Measurements from ENCODE around the gene NEURL2. TPM values are rescaled to one million over a fixed set of nuclear protein-coding genes. Genes with fewer than 3 reads are reported as not detected.

NEURL2 gene
- total RNA-seq, 1 donor from 2014 or later, result 4.0 TPM

GRCh38 chr20:45913116-45913515 lies 22.1 kb upstream of the NEURL2 start:
- intact Hi-C loops (cut with DNase I), result no loop called here
- TF ChIP-seq, protein P1, sequence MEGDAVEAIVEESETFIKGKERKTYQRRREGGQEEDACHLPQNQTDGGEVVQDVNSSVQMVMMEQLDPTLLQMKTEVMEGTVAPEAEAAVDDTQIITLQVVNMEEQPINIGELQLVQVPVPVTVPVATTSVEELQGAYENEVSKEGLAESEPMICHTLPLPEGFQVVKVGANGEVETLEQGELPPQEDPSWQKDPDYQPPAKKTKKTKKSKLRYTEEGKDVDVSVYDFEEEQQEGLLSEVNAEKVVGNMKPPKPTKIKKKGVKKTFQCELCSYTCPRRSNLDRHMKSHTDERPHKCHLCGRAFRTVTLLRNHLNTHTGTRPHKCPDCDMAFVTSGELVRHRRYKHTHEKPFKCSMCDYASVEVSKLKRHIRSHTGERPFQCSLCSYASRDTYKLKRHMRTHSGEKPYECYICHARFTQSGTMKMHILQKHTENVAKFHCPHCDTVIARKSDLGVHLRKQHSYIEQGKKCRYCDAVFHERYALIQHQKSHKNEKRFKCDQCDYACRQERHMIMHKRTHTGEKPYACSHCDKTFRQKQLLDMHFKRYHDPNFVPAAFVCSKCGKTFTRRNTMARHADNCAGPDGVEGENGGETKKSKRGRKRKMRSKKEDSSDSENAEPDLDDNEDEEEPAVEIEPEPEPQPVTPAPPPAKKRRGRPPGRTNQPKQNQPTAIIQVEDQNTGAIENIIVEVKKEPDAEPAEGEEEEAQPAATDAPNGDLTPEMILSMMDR (IDR thresholded peaks at IDR 0.05), result no peak
- Histone ChIP-seq H3K27me3 (no peaks in the 10 kb centered on the region), H3K9me3 (no peaks in the 10 kb centered on the region), H3K27ac (no peak overlapping the region), H3K4me1 (peaks cover 6 to 13% of the 10 kb centered on the region in 2 donors), H3K36me3 (no peaks in the 10 kb centered on the region), H3K4me3 (no peak overlapping the region)
- no peak for DNase-seq (ENCODE audit: low spot score in 2 of 2)

- H3K9me3 ChIP-seq, result no peaks in the 10 kb centered on the region
- intact Hi-C loops (cut with DNase I), result no loop called here
- H3K4me3 ChIP-seq, result peak overlapping the region; percentile 49 to 64
- no peaks in the 10 kb centered on the region for H3K36me3 ChIP-seq
- peaks cover 6 to 13% of the 10 kb centered on the region in 2 donors for H3K4me1 ChIP-seq
- H3K27ac ChIP-seq, result peak overlapping the region in 1 of 2 donors; percentile 71
- DNase-seq (ENCODE audit: low spot score in 2 of 2), result no peak
- TF ChIP-seq, protein P1 (IDR thresholded peaks at IDR 0.05), result no peak
- H3K27me3 ChIP-seq, result no peaks in the 10 kb centered on the region
Measured at GRCh38 chr20:45912344-45912682, 21.3 kb upstream of the NEURL2 start.

DNA sequence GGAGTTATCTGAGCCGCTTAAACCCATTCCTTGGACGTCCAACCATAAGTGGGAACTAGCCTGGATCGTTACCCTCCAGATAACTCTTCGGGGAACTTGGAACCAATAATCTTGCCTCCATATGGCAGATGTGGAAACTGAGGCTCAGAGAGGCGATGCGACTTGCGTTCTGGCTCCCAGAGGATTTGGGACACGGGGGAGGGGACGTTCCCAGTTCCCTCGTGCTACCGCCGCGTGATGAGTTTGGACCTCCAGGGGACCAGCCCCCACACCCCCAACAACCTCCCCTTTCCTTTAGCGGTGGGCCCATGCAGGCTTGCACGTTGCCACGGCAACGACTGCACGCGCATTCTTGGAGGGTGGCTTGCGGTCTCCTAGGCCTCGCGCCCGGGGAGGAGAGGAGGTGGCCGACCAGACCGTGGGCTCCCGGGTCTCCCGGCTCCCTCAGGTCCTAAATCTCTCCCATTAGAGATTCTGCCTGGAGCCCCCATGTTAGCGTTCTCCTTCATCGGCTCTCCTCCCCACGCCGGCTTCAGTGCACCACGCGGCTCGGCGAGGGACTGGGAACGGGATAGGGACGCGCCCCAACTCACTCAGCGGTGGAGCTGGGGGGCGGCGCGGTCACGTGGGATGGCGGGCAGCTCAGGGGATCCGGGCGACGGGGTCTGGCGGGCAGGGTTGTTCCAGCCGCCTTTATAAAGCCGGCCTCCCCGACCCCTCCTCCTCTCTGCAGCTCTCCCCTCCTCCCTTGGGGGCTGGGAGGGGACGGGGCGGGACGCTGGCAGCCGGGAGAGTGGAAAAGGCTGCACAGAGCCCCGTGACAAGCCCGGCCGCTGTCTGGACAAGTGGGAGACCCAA lies 20.7 kb upstream of the NEURL2 start, which contains the start of gene PLTP:
Gene PLTP, minus strand, starts transcription at position 670 of the 858 bp plus-strand sequence. CDS start 703 bp downstream, outside the sequence.
- no peaks in the 10 kb centered on the region for H3K9me3 ChIP-seq
- H3K36me3 ChIP-seq, result no peaks in the 10 kb centered on the region
- peak within 1 kb of the TSS; percentile 38 to 71 for H3K27ac ChIP-seq
- TF ChIP-seq, protein P1 (IDR thresholded peaks at IDR 0.05), result no peak
- H3K27me3 ChIP-seq, result no peaks in the 10 kb centered on the region
- intact Hi-C loops (cut with DNase I), result loop anchor here (1.0 kb wide), 1 partner anchor 23 kb away; the partner anchor contains the start of gene PCIF1
- H3K4me1 ChIP-seq, result peaks cover 6 to 13% of the 10 kb centered on the region in 2 donors
- peak in 1 of 2 donors; percentile 77 for DNase-seq (ENCODE audit: low spot score in 2 of 2)
- peak within 1 kb of the TSS; percentile 49 to 64 for H3K4me3 ChIP-seq

- intact Hi-C loops (cut with DNase I), result loop anchor here (1.0 kb wide), 2 partner anchors 20 to 23 kb away; partner anchors contain the start of genes CTSA, NEURL2 and PCIF1
- H3K9me3 ChIP-seq, result no peaks in the 10 kb centered on the region
- TF ChIP-seq, protein P1 (IDR thresholded peaks at IDR 0.05), result no peak
- H3K27ac ChIP-seq, result peak overlapping the region; percentile 38 to 71
- DNase-seq (ENCODE audit: low spot score in 2 of 2), result peak; percentile 98 to 99
- H3K4me3 ChIP-seq, result peak overlapping the region; percentile 49 to 64
- peaks cover 6 to 13% of the 10 kb centered on the region in 2 donors for H3K4me1 ChIP-seq
- no peaks in the 10 kb centered on the region for H3K27me3 ChIP-seq
- no peaks in the 10 kb centered on the region for H3K36me3 ChIP-seq
Measured at GRCh38 chr20:45910670-45911485, 19.9 kb upstream of the NEURL2 start.

- H3K27me3 ChIP-seq, result no peaks in the 10 kb centered on the region
- TF ChIP-seq, protein P1 (IDR thresholded peaks at IDR 0.05), result no peak
- no peak for DNase-seq (ENCODE audit: low spot score in 2 of 2)
- intact Hi-C loops (cut with DNase I), result loop anchor here (1.0 kb wide), 1 partner anchor 19 kb away; the partner anchor contains the start of genes CTSA and NEURL2
- H3K9me3 ChIP-seq, result no peaks in the 10 kb centered on the region
- H3K27ac ChIP-seq, result peak overlapping the region; percentile 31 to 57
- peaks cover 6 to 13% of the 10 kb centered on the region in 2 donors for H3K4me1 ChIP-seq
- no peaks in the 10 kb centered on the region for H3K36me3 ChIP-seq
- H3K4me3 ChIP-seq, result peak overlapping the region; percentile 20 to 64
Measured at GRCh38 chr20:45909817-45910669, 19.0 kb upstream of the NEURL2 start.
